ENCODE data around the gene ADARB1.

GRCh38 chr21:45071874-45072737 is 2.3 kb upstream of the ADARB1 start:
- TF ChIP-seq CTCF (IDR thresholded peaks at IDR 0.05): no peak
- TF ChIP-seq POLR2A (IDR thresholded peaks at IDR 0.05; ENCODE audit: low read depth): no peak
